D341Med (cell line): ENCODE measurements around the gene FFAR4.

ENCODE experiments used
- DNase-seq: peaks from one replicate; pipeline ENCODE4 v3.0.0; 2012; ENCODE audit warnings: low spot score

Gene FFAR4

DNA sequence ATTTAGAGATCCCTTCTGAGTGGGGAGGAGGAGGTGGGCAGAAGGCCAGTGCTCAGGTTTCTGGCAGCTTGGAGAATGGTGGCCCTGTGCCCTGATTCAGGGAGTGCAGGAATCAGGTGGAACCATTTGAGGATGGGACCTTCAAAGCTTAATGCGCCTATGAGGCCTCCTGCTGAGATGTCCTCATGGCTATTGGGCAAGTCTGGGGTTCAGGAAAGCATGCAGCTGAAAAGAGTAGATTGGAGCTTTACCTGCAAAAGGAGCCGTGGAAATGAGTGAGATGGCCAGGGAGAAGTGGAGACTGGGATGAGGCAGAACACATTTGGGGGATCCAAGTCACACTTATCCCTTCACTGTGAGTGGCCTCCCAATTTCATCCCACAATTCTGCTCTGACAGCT, 6.1 kb downstream of the FFAR4 start:
- DNase-seq = no peak

GRCh38 chr10:93573051-93573909, 6.8 kb downstream of the FFAR4 start:
- DNase-seq = no peak

DNA sequence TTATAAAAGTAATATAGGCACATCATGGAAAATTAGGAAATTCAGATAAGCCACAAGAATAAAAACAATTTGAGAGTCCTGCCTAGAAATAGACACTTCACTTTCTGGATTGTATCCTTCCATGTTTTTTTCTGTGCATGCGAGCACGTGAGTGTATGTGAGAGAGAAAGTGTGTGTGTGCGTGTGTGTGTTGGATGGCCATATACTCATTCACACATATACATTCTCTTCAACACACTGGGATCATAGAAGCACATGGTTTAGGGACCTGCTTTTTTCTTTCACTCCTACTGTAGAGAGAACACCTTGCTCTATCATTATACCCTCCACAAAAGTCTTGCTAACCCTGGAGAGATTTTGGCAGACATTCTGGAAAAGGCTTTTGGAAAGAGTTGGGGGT, 7.5 kb downstream of the FFAR4 start:
- DNase-seq = no peak

GRCh38 chr10:93576888-93577287, 10.4 kb downstream of the FFAR4 start:
- DNase-seq = no peak

DNA sequence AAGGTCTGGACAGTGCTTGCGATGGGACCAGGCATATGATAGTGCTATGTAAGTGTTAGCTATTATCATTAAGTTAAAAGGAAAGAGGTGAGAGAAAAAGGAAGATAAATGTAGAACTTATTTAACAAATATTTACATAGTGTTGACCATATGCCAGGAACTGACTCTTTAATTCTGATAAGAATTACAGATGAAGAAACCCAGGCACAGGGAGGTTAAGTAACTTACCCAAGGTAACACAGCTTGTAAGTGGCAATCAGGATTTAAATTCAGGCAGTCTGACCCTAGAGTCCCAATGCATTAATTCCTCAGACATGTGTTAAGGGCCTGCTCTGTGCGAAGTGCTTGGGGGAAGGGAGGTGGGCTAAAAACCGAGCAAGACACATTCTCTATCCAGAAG, 11.1 kb downstream of the FFAR4 start:
- DNase-seq = no peak

GRCh38 chr10:93579089-93579488, 12.6 kb downstream of the FFAR4 start:
- no peak for DNase-seq

DNA sequence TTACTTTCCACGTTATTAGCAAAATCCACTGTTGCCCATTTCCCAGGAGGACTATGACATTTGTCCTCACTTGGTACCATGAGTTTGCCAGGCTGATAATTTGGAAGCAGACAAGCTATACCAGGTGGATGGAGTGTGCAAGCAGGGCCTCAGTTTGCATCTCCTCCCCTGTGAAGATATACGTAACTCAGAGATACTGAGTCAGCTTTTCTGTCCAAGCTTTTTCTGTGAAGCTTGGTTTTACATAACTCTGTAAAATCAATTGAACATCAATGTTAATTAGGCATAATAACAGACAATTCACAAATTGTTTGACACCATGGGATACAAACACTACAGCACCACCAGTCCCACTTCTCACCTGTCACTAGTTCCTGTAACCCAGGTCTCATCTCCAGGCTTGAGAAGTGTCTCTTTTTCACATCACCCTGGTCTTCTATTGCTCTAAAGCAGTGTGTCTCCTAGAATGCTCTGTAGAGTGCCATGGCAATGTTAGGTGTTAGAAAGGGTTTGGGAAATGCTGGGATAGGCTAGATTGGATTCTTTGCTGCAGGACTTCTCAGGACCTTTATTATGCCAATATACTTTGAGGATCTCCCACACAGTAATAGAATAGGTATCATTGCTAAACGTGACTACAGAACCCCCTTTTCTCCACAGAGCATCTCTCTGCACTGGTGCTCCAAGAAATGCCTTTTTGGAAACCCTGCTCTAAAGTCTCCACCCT, 13.7 kb downstream of the FFAR4 start:
- DNase-seq = no peak

DNA sequence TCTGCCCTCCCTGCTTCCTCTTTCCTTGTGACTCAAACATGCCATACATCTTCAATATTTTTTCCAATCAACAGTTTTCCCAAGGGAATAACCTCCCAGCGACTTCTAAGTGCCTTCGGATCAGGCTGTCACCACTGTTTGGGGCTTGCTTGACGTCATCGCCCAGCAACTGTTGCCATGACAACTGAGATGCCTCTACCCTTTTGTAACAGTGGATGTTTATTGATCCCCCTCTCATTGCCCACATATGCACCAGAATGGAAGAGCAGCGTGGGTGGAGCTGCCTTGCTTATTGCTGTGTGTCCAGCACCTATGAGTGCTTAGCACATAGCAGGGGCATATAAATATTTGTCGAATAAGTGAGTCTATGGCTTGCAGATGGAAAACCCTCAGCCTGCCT, 14.4 kb downstream of the FFAR4 start:
- DNase-seq = no peak

GRCh38 chr10:93584445-93584844, 18.0 kb downstream of the FFAR4 start:
- DNase-seq = no peak

- no peak for DNase-seq
Measured at GRCh38 chr10:93589648-93590562, 23.4 kb downstream of the FFAR4 start.

DNA sequence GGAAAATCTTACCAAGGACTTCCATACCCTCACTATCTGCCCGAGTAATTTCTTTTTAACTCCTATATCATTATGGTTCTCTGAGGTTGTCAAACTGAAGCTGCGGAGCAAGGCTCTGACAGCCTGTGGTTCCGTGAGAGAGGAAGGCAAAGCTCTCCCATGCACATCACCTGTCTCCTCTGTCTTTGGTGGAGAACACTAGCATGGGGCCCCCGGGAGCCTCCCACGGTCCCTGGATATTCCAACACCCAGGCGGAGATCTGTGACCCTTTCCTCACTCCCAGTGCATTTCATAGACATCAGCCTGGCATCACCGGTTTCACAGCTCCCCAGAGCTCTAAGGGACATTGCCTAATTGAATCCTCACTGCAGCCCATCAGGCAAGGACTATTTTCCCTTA, 24.2 kb downstream of the FFAR4 start:
- DNase-seq = no peak

DNA sequence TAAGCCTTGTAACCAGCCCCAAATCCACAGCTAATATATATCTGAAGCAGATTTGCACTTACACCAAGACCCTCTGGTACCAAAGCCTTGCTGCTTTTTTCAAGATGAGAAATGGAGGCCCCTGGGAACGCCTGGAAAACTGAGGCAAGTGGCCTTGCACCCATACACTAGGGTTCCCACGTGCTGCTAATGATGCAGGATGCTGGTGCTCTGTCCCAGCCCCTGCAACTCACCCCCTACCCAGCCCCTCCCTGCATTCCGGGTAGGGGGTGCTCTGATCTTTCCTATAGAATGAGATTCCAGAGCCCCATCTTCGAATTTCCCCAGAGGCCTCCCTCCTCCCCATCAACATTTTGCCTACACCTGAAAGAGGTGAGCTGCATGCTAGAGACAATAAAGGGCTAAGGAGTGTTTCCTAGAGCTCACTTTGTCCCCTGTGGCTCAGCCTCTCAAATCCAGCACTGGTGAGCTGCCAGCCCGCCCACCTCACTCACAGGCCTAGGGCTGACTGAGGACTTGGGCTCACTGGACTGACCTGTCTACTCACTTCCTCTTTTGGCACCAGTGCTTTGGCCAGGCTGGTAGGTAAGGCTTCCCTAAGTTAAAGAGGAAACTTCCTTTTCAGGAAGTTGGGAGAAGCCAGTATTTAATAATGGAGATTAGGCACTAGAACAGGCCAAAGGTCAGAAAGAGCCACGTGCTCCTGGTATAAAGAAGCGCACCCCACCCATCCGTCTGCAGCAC, 24.8 kb downstream of the FFAR4 start:
- DNase-seq = no peak

- DNase-seq = no peak
Measured at GRCh38 chr10:93593254-93593653, 26.8 kb downstream of the FFAR4 start.

GRCh38 chr10:93593749-93594148, 27.3 kb downstream of the FFAR4 start:
- DNase-seq = no peak

DNA sequence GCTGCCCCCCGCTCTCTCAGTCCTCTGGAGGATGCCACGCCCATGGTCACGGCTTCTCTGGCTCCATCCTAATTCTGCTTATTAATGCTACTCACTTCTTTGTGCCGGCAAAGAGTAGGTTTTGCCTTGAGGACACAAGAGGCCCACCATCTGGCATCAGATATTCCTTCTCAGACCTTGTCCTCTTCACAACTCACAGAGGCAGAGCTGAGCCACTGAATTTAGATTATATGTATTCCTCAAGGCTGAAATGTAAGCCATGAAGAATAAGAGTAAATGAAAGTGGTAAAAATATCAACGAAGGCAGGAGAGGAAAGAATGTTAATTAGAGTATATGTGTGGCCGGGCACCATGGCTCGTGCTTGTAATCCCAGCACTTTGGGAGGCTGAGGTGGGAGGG, 28.1 kb downstream of the FFAR4 start:
- no peak for DNase-seq

DNA sequence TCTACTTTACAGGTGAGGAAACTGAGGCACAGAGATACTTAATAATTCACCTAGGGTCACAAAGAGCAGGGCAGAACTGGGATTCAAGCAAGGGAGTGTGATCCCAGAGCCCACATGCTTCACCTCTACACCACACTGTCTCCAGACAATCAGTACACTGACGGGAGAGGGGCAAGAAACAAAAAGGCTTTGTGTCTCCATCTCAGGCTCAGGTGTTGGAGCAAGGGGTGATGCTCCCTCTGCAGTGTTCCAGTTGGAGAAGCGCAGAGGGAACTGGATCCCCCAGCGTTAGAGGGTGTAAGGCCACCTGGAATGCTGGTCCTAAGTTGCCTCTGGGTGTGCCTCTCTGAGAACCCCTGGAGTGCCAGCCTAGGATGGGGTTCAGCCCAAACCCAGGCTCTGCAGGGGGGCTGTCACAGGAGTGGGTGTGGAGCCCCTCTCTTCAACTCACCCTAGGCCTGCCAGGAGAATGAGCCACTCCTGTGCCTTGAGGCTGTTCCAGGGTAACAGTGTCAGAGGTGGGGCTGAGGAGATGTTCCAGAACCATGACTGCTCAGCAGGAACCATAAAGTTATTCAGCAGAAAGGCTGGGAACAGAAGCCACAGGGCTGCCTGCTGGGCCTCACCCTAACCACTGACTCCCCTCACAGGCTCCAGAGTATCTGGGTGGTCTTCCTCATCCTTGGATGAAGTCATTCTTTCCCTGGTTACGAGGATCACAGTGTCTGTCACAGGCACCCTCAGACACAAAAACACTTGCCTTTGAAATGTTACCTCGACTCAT, 29.1 kb downstream of the FFAR4 start:
- no peak for DNase-seq

DNA sequence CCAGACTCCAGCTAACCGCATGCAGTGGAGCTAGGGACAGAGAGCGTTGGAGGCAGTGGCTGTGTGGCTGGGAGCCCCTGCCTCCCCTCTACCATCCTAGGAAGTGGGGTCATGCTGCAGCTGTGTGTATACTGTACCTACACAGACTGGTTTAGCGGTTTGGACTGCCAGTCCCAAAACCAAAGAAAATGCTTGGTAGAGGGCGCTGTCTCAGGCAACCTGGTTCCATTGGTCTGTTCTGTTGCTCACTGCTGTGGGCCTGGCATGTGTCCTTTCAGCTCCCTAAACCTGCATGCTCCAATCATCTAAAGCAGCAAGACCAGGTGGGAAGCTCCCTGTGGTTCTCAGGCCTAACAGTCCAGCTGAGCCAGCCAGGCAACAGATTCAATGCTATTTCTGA, 30.1 kb downstream of the FFAR4 start:
- no peak for DNase-seq

DNA sequence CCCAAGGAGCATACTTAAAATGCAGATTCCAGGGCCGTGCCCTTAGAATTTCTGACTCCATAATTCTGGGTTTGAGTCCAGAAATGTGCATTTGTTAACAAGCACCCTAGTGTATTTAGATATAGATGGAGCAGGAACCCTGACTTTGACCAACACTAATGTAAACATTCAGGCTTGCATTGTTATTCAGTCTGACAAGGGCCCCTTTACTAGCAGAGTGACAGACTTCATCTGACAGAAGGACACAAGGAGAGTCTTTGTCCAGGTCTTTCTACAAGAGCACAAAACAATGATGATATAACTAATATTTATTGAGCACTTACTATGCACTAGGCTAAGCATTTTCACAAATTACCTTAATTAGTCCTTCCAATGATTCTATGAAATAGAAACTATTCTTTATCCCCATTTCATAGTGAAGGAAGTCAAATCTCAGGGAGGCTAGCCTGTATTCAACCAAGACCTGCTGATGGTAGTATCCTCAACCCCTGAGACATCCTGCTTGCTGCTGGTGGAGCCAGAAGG, 30.7 kb downstream of the FFAR4 start:
- DNase-seq = no peak

DNA sequence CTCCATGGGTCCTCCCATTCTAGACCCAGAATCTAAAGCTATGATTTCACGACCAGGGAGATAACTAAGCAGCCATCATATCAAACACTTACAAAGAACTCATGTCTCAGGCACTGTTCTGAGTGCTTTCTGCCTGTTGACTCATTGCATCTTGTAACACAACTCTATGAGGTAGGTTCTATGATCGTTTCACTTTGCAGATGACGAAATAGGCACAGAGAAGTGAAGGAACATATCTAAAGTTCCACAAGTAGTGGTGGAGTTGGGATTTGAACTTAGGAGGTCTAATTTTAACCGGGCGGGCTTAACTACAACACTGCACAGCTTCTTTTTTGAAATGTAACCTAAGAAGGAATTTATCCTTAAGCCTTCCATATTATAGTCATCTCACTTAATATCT, 31.7 kb downstream of the FFAR4 start:
- DNase-seq = no peak

DNA sequence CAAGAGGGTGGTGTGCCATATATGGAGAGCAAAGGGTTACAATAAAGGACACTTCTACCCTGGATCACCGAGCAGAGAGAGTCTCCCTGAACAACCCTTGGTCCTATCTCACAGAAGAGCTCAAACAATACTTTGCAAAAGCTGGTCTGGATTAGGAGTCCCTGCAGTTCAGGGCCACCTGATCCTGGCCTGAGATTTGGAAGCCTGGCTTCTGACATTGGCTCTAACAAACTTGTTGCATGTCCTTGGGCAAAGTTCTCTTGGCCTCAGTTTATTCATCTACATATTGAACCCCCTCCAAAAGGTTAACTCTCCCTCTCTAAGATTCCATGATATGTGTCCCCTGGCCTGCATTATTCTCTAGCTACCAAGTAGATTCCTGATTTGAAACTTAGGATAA, 32.9 kb downstream of the FFAR4 start:
- no peak for DNase-seq

DNA sequence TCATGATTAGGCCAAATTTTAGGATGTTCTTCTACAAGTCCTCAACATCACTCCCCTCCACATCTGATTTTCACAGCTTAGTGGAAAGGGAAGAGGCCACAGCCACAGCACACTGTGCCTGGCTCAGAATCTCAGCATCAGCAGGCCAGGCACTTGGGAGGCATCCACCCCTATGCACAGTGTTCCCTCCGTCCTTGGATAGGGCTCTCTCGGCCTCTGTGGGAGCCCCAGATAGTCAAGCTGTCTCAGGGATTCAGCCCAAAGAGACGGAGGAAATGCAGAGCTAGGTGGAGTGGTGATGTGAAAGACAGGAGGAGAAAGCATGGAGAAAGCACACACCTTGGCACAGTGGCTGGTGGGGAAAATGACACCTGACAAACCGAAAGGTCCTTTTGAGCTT, 33.3 kb downstream of the FFAR4 start:
- no peak for DNase-seq
